ENCODE data around the gene GAMT.

GAMT gene

GRCh38 chr19:1418951-1419738 lies 17.8 kb upstream of the GAMT start:
- DNase-seq (ENCODE audit: low read depth in 1 of 2, low spot score in 1 of 2): no peak

GRCh38 chr19:1418496-1418775 lies 17.1 kb upstream of the GAMT start:
- DNase-seq (ENCODE audit: low read depth in 1 of 2, low spot score in 1 of 2): no peak

- no peak for DNase-seq (ENCODE audit: low read depth in 1 of 2, low spot score in 1 of 2)
Measured at GRCh38 chr19:1417681-1418495, 16.5 kb upstream of the GAMT start.

GRCh38 chr19:1417145-1417544 lies 15.8 kb upstream of the GAMT start:
- no peak for DNase-seq (ENCODE audit: low read depth in 1 of 2, low spot score in 1 of 2)

GRCh38 chr19:1416014-1416841 lies 14.9 kb upstream of the GAMT start:
- DNase-seq (ENCODE audit: low read depth in 1 of 2, low spot score in 1 of 2): no peak

GRCh38 chr19:1412995-1413800 lies 11.9 kb upstream of the GAMT start:
- no peak for DNase-seq (ENCODE audit: low read depth in 1 of 2, low spot score in 1 of 2)

GRCh38 chr19:1412323-1412923 lies 11.1 kb upstream of the GAMT start:
- no peak for DNase-seq (ENCODE audit: low read depth in 1 of 2, low spot score in 1 of 2)

GRCh38 chr19:1411255-1412191 lies 10.2 kb upstream of the GAMT start:
- no peak for DNase-seq (ENCODE audit: low read depth in 1 of 2, low spot score in 1 of 2)

GRCh38 chr19:1410789-1411188 lies 9.4 kb upstream of the GAMT start:
- DNase-seq (ENCODE audit: low read depth in 1 of 2, low spot score in 1 of 2): no peak

- no peak for DNase-seq (ENCODE audit: low read depth in 1 of 2, low spot score in 1 of 2)
Measured at GRCh38 chr19:1410136-1410786, 8.9 kb upstream of the GAMT start.

GRCh38 chr19:1409204-1410005 lies 8.1 kb upstream of the GAMT start:
- no peak for DNase-seq (ENCODE audit: low read depth in 1 of 2, low spot score in 1 of 2)

GRCh38 chr19:1408300-1409203 lies 7.2 kb upstream of the GAMT start:
- peak in 1 of 2 donors; percentile 33 for DNase-seq (ENCODE audit: low read depth in 1 of 2, low spot score in 1 of 2)

- DNase-seq (ENCODE audit: low read depth in 1 of 2, low spot score in 1 of 2): peak in 1 of 2 donors; percentile 23
Measured at GRCh38 chr19:1407528-1408299, 6.4 kb upstream of the GAMT start, which contains the start of gene DAZAP1. DAZAP1 (plus strand) TSS chr19:1407586; CDS start chr19:1407774, 188 bp downstream.

- peak; percentile 98 to 99 for DNase-seq (ENCODE audit: low read depth in 1 of 2, low spot score in 1 of 2)
Measured at GRCh38 chr19:1406774-1407527, 5.6 kb upstream of the GAMT start.

- no peak for DNase-seq (ENCODE audit: low read depth in 1 of 2, low spot score in 1 of 2)
Measured at GRCh38 chr19:1402411-1403070, 1.2 kb upstream of the GAMT start.

Measured in activated CD4-positive, alpha-beta T cell treated with anti-CD3 and anti-CD28 coated beads, Interleukin-2, amount 50 U/mL, for 24 hours (primary cell).